Stimulated activated naive CD8-positive, alpha-beta T cell treated with anti-CD3 and anti-CD28 coated beads, Interleukin-15, Interleukin-2, amounts not matched to agents 100 U/mL and 50 U/mL, for 24 hours (primary cell): ENCODE data around the gene CDC27.
"Not testable (repeated sequence)": the region's sequence is repeated elsewhere in the genome, so short reads cannot be mapped to it uniquely, and the experiment has no call there.

Experiments
- ATAC-seq: fragments of 150-1000 bp; cut with Tn5 transposase; one replicate; pipeline ENCODE4 v1.10.0; 2021
- DNase-seq: peaks from one replicate; pipeline ENCODE4 v3.0.0; 2021

The CDC27 gene

DNA sequence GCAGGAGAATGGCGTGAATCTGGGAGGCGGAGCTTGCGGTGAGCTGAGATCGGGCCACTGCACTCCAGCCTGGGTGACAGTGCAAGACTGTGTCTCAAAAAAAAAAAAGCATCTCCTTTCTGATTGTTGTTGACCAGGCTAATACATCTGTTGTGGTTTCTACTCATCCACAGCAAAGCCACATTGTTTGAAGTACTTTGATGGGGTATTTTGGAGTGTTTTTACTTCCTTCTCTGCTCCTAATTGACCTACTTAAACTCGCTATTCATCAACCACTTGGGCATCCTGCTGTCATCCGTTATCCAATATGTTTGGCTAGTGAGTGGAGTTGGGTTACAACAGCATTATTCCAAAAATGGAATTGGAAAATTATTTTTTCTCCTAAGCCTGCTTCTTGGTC lies 3.5 kb upstream of the CDC27 start:
- ATAC-seq (no peak), DNase-seq (no peak)

- ATAC-seq (no peak), DNase-seq (no peak)
These were observed 1.7 kb upstream of the CDC27 start for GRCh38 chr17:47190770-47191169.

DNA sequence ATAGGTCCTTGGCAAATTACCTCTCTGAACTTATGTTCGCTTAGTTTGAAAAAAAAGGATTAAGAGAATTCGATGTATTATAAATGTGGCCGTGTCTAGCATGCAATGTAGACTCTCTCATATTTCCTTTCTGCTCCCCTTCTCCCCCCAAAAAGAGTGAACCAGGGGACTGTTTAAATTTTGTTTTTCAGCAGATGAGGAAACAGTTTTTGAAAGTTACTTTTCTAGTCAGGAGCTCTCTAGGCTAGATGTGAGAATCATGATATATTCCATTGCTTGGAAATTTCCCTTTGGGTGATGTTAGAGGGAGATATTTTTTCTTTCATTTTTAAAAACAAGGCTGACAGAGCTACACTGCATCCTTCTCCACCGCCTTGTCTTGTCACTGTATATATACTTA lies 1.1 kb upstream of the CDC27 start:
- no peak for DNase-seq
- no peak for ATAC-seq

DNA sequence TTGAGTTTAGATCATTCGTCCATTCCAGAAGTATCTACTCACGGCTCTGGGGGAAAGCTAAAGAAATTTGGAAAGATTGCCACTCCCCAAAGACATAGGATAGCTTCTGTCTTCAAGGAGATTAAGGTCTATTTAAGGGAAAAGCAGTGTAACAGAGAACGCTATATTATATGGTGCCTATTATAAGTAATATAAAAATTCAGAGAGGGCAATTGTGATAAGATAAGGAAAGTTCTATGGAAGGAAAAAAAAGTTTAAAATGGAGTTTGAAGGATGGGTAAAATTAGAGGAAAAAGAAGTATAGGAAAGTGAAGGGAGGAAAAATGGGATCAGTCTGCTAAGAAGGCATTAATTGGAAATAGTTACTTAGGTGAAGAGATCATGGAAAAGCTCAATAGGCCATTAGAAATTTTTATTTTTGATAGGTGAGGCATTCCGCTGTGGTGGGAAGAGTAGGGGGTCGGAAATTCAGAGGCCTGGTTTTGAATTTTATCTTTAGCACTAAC lies 690 bp upstream of the CDC27 start:
- DNase-seq (no peak), ATAC-seq (no peak)

DNA sequence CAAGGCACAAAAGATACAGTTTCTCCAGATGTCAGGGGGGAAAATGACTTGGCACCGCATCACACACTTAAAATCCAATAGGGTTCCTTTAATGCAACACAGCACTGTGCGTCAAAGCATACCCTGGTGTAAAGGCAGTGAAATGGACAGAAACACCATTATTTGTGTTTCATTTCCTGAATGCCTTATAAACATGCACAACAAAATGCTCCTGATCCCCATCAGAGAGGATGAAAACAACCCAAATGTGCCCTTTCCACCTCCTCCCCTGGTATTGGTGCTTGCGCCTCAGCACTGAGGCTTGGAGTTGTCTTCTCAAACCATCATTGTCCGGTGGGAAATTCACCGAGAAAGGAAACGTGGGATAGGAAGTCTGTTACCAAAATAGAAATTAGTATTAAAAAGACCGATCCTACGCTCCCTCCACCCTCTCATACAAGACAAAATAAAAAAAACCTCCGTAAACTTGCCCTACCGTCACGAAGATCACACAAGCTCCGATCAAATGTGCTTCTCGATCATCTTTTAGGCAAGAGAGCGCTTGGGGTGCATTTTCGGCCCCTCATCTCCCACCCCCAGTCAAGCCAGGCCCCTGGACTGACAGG lies 722 bp downstream of the CDC27 start:
- DNase-seq: no peak
- no peak for ATAC-seq

- ATAC-seq (no peak), DNase-seq (no peak)
These were observed 4.4 kb downstream of the CDC27 start for GRCh38 chr17:47184681-47185080.

DNA sequence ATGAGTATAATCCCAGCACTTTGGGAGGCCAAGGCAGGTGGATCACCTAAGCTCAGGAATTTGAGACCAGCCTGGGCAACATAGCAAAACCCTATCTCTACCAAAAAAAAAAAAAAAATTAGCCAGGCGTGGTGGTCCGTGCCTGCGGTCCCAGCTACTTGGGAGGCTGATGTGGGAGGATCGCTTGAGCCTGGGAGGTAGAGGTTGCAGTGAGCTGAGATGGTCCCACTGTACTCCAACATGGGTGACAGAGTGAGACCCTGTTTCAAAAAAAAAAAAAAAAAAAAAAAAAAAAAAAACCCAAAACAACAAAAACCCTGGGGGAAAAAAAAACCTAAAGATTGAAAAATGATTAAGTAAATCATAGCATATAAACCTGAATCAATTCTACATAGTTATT lies 8.1 kb downstream of the CDC27 start:
- not testable (repeated sequence) for ATAC-seq, DNase-seq

DNA sequence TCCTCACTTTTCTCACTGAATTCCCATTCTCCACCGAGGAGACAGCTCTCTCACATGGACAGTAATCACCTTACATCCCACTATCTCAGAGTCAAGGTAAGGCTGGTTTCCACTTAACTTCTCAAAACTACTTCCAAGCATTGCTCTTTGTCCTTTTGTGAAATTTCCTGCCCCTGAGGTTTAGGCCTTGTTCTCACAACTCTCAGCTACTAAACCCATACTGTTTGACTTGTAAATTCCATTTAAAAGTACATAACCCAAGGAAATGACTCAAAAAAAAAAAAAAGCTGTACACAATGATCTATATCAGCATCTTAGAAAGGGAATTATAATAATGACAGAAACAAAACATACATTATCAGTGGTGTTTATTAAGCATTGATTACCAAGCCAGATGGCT lies 8.8 kb downstream of the CDC27 start:
- no peak for ATAC-seq
- no peak for DNase-seq

- DNase-seq (no peak), ATAC-seq (no peak)
These were observed 10.0 kb downstream of the CDC27 start for GRCh38 chr17:47179141-47179540.

DNA sequence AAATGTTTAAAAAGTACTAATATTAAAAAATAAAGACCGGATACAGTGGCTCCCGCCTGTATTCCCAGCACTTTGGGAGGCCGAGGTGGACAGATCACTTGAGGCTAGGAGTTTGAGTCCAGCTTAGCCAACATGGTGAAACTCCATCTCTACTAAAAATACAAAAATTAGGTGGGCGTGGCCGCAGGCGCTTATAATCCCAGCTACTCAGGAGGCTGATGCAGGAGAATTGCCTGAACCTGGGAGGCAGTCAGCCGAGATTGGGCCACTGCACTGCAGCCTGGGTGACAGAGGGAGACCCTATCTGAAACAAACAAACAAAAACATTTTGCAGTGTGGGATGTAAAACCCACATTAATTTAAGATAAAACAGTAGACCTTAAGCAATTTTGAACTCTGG lies 11.8 kb downstream of the CDC27 start:
- no peak for DNase-seq
- no peak for ATAC-seq

DNA sequence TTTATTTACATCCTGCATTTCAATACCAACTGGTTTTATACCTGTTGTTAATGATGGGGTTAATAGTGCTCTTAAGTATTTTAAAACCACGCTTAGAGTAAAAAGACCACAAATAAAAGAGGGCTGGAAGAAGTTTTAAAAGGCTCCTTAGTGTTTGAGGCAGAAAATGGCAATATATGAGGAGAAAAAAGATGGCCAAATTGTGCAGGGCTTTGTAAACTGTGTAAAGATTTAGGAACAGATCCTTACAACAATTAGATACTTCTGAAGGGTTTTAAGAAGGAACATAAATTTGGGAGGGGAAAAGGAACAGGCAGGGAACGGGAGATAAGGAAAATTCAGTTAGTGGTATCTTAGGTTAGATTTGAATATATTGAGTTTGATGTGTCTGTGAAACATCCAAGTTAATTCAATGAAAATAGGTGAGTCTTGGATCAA lies 12.7 kb downstream of the CDC27 start:
- no peak for DNase-seq

DNA sequence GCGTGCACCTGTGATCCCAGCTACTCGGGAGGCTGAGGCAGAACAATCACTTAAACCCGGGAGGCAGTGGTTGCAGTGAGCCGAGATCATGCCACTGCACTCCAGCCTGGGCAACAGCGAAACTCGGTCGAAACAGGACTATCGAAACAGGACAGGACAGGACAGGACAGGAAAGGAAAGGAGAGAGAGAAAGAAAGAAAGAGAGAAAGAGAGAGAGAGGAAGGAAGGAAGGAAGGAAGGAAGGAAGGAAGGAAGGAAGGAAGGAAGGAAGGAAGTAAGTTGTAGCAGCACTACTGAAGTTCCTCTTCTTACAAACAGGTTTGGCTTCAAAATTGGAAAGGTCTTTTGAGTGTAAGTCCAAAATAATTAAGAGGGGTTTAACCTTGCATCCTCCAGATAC lies 14.3 kb downstream of the CDC27 start:
- not testable (repeated sequence) for DNase-seq, ATAC-seq

More for the DNA sequence above, 12.7 kb downstream of the CDC27 start:
- ATAC-seq: no peak

DNA sequence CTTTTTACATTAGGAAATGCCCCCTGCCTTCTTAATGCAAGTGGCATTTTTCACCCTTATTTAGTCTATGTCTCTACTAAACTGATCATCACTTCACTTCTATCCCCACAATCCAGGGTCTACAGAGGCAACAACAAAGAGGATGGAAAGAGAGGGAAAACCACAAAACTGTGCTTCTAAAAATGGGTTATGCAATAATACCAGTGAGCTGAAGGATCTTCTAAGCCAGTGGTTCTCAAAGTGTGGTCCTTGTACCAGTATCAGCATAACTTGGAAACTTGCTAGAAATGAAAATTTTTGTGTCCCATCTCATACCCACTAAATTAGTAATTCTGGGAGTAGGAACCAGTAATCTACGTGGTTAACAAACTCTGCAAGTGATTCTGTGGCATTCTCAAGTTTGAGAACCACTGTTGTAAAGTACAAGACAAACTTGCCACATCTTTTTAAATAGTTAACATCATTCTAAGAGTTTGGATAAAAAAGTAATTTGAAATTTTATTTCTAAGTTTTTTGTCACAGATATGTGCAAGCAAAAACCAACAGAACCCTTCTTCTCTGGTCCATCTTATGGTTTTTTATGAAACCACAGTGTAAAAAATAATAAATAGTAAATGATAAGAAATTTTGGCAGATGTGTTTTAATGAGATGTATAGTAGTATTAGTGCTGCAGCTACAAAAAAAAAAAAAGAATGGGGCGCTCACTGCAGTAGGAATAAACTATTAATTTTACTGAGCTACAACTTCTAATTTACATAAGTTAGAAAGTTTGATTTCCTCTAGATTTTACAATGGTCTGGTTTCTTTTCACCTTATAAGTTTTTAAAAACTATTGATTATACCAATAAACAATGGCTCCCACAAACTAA lies 16.2 kb downstream of the CDC27 start:
- DNase-seq (no peak), ATAC-seq (no peak)

- ATAC-seq (no peak), DNase-seq (no peak)
These were observed 18.4 kb downstream of the CDC27 start for GRCh38 chr17:47170710-47171109.

- DNase-seq, ATAC-seq: not testable (repeated sequence)
These were observed 20.2 kb downstream of the CDC27 start for GRCh38 chr17:47168896-47169295.

DNA sequence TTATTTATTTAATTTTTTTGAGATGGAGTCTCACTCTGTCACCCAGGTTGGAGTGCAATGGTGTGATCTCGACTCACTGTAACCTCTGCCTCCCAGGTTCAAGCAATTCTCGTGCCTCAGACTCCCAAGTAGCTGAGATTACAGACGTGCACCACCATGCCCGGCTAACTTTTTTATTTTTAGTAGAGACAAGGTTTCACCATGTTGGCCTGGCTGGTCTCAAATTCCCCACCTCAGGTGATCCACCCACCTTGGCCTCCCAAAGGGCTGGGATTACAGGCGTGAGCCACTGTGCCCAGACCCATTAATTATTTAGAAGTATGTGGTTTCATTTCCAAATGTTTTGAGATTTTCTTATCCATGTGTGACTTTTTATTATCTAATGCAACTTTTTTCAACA lies 22.2 kb downstream of the CDC27 start:
- DNase-seq, ATAC-seq: not testable (repeated sequence)

DNA sequence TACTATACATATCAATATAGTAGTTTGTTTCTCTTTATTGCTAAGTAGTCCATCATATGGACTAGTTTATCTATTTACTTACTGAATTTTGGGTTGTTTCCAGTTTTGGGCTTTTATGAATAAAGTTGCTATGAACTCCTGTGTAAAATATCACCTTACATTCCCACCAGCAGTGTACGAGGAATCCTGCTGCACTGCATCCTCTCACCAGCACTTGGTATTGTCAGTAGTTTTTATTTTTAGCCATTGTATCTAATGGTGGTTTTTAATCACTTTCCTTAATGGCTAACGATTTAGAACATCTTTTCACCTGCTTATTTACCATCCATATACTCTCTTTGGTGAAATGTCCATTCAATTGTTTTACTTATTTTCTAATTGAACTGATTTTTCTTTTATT lies 24.0 kb downstream of the CDC27 start:
- ATAC-seq (no peak), DNase-seq (no peak)

GRCh38 chr17:47164263-47164662 lies 24.8 kb downstream of the CDC27 start:
- ATAC-seq (no peak), DNase-seq (no peak)

- DNase-seq (no peak), ATAC-seq (no peak)
These were observed 27.0 kb downstream of the CDC27 start for GRCh38 chr17:47162013-47162622.

- no peak for DNase-seq
- ATAC-seq: no peak
These were observed 29.8 kb downstream of the CDC27 start for GRCh38 chr17:47159315-47159714.

DNA sequence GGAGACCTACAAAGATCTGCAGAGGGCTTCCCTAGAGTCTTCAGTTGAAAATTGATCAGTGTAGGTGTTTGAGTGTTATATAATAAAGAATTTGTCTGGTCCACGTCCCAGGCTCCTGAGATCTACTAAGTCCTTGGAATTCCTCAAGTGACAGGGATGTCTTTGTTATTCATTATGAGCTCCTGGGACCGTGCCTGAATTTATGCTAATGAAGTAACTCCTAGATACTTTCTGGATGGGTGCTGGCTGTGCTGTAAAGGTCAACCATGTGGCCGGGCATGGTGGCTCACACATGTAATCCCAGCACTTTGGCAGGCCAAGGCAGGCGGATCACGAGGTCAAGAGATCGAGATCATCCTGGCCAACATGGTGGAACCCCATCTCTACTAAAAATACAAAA lies 43.7 kb downstream of the CDC27 start:
- ATAC-seq: no peak
- DNase-seq: no peak

DNA sequence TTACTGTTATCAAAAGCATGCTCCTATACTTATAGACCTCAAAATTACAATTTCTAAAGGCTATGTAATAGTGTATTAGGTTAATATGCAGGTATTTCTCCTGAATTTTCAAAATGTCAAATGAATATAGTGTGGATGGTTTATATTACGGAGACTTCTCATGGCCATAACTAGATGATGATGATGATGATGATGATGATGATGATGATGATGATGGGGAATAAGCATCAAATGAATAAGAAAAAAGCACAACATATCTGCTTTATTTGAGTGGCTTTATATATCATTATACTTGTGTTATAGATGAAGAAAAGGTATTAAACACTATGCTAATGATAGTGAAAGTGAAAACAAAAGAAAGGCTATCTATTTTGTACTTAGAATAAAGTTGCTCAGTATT lies 53.9 kb downstream of the CDC27 start:
- DNase-seq (no peak), ATAC-seq (no peak)

GRCh38 chr17:47134354-47134753 lies 54.7 kb downstream of the CDC27 start:
- not testable (repeated sequence) for ATAC-seq, DNase-seq
